Osteocyte (in vitro differentiated cells): ENCODE measurements around the gene OR5K4. TPM values are rescaled to one million over a fixed set of nuclear protein-coding genes. Genes with fewer than 3 reads are reported as not detected.

Source experiments
- DNase-seq: peaks from one replicate; pipeline ENCODE4 v3.0.0; 2021; ENCODE audit warnings: mixed read lengths; ENCODE audit not compliant: unreplicated experiment; ENCODE audit errors: extremely low spot score
- H3K27ac Mint-ChIP-seq: one replicate; pipeline ENCODE4 v1.8.0; 2021; ENCODE audit warnings: mild to moderate bottlenecking, mixed read lengths; ENCODE audit not compliant: unreplicated experiment
- H3K27me3 Mint-ChIP-seq: one replicate; pipeline ENCODE4 v1.8.0; 2021; ENCODE audit warnings: mixed read lengths; ENCODE audit not compliant: unreplicated experiment
- H3K36me3 Mint-ChIP-seq: one replicate; pipeline ENCODE4 v1.8.0; 2021; ENCODE audit warnings: mixed read lengths; ENCODE audit not compliant: unreplicated experiment
- H3K4me1 Mint-ChIP-seq: one replicate; pipeline ENCODE4 v1.8.0; 2021; ENCODE audit warnings: mixed read lengths; ENCODE audit not compliant: unreplicated experiment
- H3K4me3 Mint-ChIP-seq: one replicate; pipeline ENCODE4 v1.8.0; 2021; ENCODE audit warnings: mild to moderate bottlenecking, moderate library complexity, mixed read lengths; ENCODE audit not compliant: unreplicated experiment
- H3K9me3 Mint-ChIP-seq: one replicate; pipeline ENCODE4 v1.8.0; 2021; ENCODE audit warnings: mixed read lengths; ENCODE audit not compliant: unreplicated experiment
- total RNA-seq: library from RNA; stranded (reverse); gene quantifications from 2 replicates; pipeline ENCODE4 v1.2.1, GENCODE V29; 2021
- TF ChIP-seq, protein P1 (sequence below): fragments of 200-600 bp; sonication (generic); IDR thresholded peaks from 2 replicates; pipeline ENCODE4 v1.5.0; 2021; ENCODE audit warnings: antibody characterized with exemption, mild to moderate bottlenecking, moderate library complexity

Gene OR5K4
- total RNA-seq, 1 donor from 2014 or later, result not detected

GRCh38 chr3:98404010-98404409 lies 50.4 kb downstream of the OR5K4 start:
- DNase-seq, result no peak
- Mint-ChIP-seq H3K4me3 (no peak overlapping the region), H3K4me1 (no peaks in the 10 kb centered on the region), H3K36me3 (no peaks in the 10 kb centered on the region), H3K27me3 (no peaks in the 10 kb centered on the region), H3K9me3 (peaks cover 39% of the 10 kb centered on the region), H3K27ac (no peak overlapping the region)
- TF ChIP-seq, protein P1, sequence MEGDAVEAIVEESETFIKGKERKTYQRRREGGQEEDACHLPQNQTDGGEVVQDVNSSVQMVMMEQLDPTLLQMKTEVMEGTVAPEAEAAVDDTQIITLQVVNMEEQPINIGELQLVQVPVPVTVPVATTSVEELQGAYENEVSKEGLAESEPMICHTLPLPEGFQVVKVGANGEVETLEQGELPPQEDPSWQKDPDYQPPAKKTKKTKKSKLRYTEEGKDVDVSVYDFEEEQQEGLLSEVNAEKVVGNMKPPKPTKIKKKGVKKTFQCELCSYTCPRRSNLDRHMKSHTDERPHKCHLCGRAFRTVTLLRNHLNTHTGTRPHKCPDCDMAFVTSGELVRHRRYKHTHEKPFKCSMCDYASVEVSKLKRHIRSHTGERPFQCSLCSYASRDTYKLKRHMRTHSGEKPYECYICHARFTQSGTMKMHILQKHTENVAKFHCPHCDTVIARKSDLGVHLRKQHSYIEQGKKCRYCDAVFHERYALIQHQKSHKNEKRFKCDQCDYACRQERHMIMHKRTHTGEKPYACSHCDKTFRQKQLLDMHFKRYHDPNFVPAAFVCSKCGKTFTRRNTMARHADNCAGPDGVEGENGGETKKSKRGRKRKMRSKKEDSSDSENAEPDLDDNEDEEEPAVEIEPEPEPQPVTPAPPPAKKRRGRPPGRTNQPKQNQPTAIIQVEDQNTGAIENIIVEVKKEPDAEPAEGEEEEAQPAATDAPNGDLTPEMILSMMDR, result no peak

Other genes starting within 250 kb of the OR5K4 start
- not detected in 2 replicates for gene OR5H1, start 223.1 kb upstream of the OR5K4 start, total RNA-seq
- gene OR5H14, start 206.4 kb upstream of the OR5K4 start, total RNA-seq, result not detected in 2 replicates
- not detected in 2 replicates for gene OR5H15, start 187.2 kb upstream of the OR5K4 start, total RNA-seq
- not detected in 2 replicates for gene OR5H6, start 89.6 kb upstream of the OR5K4 start, total RNA-seq
- not detected in 2 replicates for gene OR5H2, start 71.3 kb upstream of the OR5K4 start, total RNA-seq
- gene OR5K3, start 36.8 kb downstream of the OR5K4 start, total RNA-seq, result not detected in 2 replicates
- not detected in 2 replicates for gene OR5K1, start 109.3 kb downstream of the OR5K4 start, total RNA-seq
- gene OR5K2, start 143.8 kb downstream of the OR5K4 start, total RNA-seq, result not detected in 2 replicates
- 85.3 and 93.2 TPM in 2 replicates for gene CLDND1, start 169.0 kb downstream of the OR5K4 start, total RNA-seq
- not detected in 2 replicates for gene GPR15, start 178.1 kb downstream of the OR5K4 start, total RNA-seq
- gene CPOX, start 239.8 kb downstream of the OR5K4 start, total RNA-seq, result 17.4 and 19.3 TPM in 2 replicates